Measurements from ENCODE around the gene CRKL.

Gene CRKL

DNA sequence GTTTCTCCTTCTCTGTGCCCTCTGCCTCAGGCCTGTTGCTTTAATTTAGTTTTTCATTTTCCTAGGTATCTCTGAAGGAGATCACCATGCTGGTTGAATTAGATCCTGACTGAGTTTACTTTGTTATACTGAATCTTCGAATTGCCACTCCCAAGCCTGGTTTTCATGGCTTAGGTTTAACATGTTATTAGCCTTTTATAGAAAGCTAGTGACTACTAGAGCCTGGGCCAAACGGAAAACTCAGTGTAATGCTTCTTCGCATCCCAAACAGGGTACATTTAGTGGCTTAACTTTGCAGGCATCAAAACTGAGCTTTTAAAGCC is 3.6 kb downstream of the CRKL start:
- ChIA-PET CTCF (interaction anchor here (0.6 to 4.1 kb wide), 10 partner anchors 8 to 117 kb away, joined by 3 to 29 read pairs (median 4); no protein-coding TSS in a partner anchor), POLR2A (interaction anchor here (0.5 to 3.0 kb wide), 4 partner anchors 15 to 81 kb away, joined by 3 to 17 read pairs (median 5); partner anchors contain the start of genes LZTR1 and THAP7)
- Histone ChIP-seq H3K9me3 (ENCODE audit: control insufficient read depth, insufficient read depth, low read depth, low read length) (no peaks in the 10 kb centered on the region), H3K4me1 (ENCODE audit: control insufficient read depth, insufficient read depth, low read length) (peaks cover 11% of the 10 kb centered on the region; the same call in 1 of the 2 replicates), H3K4me3 (ENCODE audit: low read depth, low read length) (peak overlapping the region; percentile 76), H3K36me3 (ENCODE audit: control insufficient read depth in 2 of 2, insufficient read depth in 1 of 2, low read length in 2 of 2) (peaks cover 3 to 5% of the 10 kb centered on the region in 2 experiments; a peak in 2 of 3 replicates), H3K27ac (ENCODE audit: extremely low read depth, low read depth, low read length) (peak overlapping the region; percentile 12)
- TF ChIP-seq ZNF513 (tag by site-specific recombination; IDR thresholded peaks at IDR 0.05) (no peak), ZNF114 (tag by site-specific recombination; IDR thresholded peaks at IDR 0.05) (no peak), ZNF626 (tag by site-specific recombination; IDR thresholded peaks at IDR 0.05) (no peak), SETDB1 (IDR thresholded peaks at IDR 0.05; ENCODE audit: insufficient read length, low read length) (no peak), SCRT2 (tag by site-specific recombination; IDR thresholded peaks at IDR 0.05) (peak; percentile 65), PRDM6 (tag by site-specific recombination; IDR thresholded peaks at IDR 0.05) (peak; percentile 82)

DNA sequence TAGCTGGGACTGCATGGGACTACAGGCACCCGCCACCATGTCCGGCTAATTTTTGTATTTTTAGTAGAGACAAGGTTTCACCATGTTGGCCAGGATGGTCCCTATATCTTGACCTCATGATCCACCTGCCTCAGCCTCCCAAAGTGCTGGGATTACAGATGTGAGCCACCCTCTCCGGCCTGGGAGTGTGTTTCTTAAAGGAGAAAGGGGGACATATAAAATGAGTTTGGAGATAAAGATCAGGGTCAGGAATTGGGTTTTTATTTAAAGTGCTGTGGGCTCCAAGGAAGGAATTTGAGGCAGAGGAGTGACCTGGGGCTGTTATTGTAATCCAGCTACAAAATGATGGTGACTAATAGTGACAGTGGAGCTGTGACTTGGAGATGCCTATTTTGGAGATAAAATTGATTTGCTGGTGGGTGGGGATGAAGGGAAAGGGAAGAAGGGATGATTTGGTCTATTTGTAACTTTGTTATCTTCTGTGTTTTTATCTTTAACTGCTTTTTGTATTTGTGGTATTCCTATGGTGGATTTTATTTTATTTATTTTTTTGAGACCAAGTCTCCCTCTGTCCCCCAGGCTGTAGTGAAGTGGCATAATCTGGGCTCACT is 5.0 kb downstream of the CRKL start:
- ChIA-PET POLR2A (interaction anchor here (0.6 to 3.0 kb wide), 4 partner anchors 15 to 80 kb away, joined by 3 to 17 read pairs (median 5); partner anchors contain the start of genes LZTR1 and THAP7), CTCF (interaction anchor here (0.6 to 4.1 kb wide), 2 partner anchors 37 to 78 kb away, joined by 3 to 29 read pairs; no protein-coding TSS in a partner anchor)
- Histone ChIP-seq H3K4me3 (ENCODE audit: low read depth, low read length) (no peak overlapping the region), H3K9me3 (ENCODE audit: control insufficient read depth, insufficient read depth, low read depth, low read length) (no peaks in the 10 kb centered on the region), H3K4me1 (ENCODE audit: control insufficient read depth, insufficient read depth, low read length) (peaks cover 11% of the 10 kb centered on the region; the same call in 1 of the 2 replicates), H3K27ac (ENCODE audit: extremely low read depth, low read depth, low read length) (no peak overlapping the region), H3K36me3 (ENCODE audit: control insufficient read depth in 2 of 2, insufficient read depth in 1 of 2, low read length in 2 of 2) (peaks cover 3 to 5% of the 10 kb centered on the region in 2 experiments; a peak in 2 of 3 replicates)
- TF ChIP-seq ZNF114 (tag by site-specific recombination; IDR thresholded peaks at IDR 0.05) (no peak), ATF2 (tag by site-specific recombination; IDR thresholded peaks at IDR 0.05; ENCODE audit: low read depth) (no peak), ZNF747 (tag by site-specific recombination; IDR thresholded peaks at IDR 0.05) (no peak), ZXDB (tag by site-specific recombination; IDR thresholded peaks at IDR 0.05) (0 out of 2 replicates have a peak, but pooled peaks have one; percentile 26), ZNF677 (tag by site-specific recombination; IDR thresholded peaks at IDR 0.05) (no peak), FEZF1 (tag by site-specific recombination; IDR thresholded peaks at IDR 0.05) (0 out of 2 replicates have a peak, but pooled peaks have one; percentile 18), ZNF175 (tag by site-specific recombination; IDR thresholded peaks at IDR 0.05) (no peak), KLF16 (tag by site-specific recombination; IDR thresholded peaks at IDR 0.05) (0 out of 2 replicates have a peak, but pooled peaks have one; percentile 28), ZNF558 (tag by site-specific recombination; IDR thresholded peaks at IDR 0.05) (no peak), ZFHX2 (tag by site-specific recombination; conservative IDR thresholded peaks at IDR 0.05) (peak; percentile 26; the same call in 1 of the 2 replicates), ZNF544 (tag by site-specific recombination; IDR thresholded peaks at IDR 0.05) (no peak), GLIS2 (tag by site-specific recombination; IDR thresholded peaks at IDR 0.05) (no peak), ZNF266 (tag by site-specific recombination; IDR thresholded peaks at IDR 0.05; ENCODE audit: low read depth) (no peak)
- TF ChIP-seq, protein P1, sequence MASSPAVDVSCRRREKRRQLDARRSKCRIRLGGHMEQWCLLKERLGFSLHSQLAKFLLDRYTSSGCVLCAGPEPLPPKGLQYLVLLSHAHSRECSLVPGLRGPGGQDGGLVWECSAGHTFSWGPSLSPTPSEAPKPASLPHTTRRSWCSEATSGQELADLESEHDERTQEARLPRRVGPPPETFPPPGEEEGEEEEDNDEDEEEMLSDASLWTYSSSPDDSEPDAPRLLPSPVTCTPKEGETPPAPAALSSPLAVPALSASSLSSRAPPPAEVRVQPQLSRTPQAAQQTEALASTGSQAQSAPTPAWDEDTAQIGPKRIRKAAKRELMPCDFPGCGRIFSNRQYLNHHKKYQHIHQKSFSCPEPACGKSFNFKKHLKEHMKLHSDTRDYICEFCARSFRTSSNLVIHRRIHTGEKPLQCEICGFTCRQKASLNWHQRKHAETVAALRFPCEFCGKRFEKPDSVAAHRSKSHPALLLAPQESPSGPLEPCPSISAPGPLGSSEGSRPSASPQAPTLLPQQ (tag by site-specific recombination; IDR thresholded peaks at IDR 0.05): peak; percentile 9; the same call in 1 of the 2 replicates
- TF ChIP-seq, protein P2, sequence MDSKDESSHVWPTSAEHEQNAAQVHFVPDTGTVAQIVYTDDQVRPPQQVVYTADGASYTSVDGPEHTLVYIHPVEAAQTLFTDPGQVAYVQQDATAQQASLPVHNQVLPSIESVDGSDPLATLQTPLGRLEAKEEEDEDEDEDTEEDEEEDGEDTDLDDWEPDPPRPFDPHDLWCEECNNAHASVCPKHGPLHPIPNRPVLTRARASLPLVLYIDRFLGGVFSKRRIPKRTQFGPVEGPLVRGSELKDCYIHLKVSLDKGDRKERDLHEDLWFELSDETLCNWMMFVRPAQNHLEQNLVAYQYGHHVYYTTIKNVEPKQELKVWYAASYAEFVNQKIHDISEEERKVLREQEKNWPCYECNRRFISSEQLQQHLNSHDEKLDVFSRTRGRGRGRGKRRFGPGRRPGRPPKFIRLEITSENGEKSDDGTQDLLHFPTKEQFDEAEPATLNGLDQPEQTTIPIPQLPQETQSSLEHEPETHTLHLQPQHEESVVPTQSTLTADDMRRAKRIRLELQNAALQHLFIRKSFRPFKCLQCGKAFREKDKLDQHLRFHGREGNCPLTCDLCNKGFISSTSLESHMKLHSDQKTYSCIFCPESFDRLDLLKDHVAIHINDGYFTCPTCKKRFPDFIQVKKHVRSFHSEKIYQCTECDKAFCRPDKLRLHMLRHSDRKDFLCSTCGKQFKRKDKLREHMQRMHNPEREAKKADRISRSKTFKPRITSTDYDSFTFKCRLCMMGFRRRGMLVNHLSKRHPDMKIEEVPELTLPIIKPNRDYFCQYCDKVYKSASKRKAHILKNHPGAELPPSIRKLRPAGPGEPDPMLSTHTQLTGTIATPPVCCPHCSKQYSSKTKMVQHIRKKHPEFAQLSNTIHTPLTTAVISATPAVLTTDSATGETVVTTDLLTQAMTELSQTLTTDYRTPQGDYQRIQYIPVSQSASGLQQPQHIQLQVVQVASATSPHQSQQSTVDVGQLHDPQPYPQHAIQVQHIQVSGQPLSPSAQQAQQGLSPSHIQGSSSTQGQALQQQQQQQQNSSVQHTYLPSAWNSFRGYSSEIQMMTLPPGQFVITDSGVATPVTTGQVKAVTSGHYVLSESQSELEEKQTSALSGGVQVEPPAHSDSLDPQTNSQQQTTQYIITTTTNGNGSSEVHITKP (tag by site-specific recombination; IDR thresholded peaks at IDR 0.05): peak; percentile 94

All from HEK293 (cell line).